GM21515 (cell line): ENCODE data around the gene SDR39U1.

Experiments
- ATAC-seq: cut with Tn5 transposase; IDR thresholded peaks from one replicate; pipeline ENCODE4 v1.9.1; 2021; ENCODE audit not compliant: unreplicated experiment

The SDR39U1 gene

GRCh38 chr14:24443053-24443665 lies 583 bp upstream of the SDR39U1 start:
- no peak for ATAC-seq

GRCh38 chr14:24441904-24442239 lies 704 bp downstream of the SDR39U1 start:
- peak; percentile 1 for ATAC-seq

DNA sequence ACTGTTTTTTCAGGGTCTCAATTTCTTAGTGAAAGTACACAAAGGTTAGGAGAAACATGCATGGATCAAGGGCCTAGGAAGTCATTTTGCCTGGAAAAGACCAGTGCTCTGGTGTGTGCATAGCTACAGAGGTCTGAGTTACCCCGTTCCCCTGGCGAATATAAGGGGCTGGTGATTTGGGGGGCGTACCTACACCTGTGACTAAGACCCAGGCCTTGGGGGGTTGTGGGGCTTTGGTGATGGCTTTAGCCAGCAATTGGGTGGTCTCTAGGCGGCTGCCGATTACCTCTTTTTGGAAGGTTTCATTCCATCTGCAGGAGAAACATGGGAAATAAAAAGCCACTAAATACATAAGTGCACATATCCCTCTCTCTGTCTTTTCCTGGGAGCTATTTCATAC lies 1.1 kb downstream of the SDR39U1 start:
- ATAC-seq: no peak

GRCh38 chr14:24440606-24441399 lies 1.8 kb downstream of the SDR39U1 start:
- no peak for ATAC-seq

- ATAC-seq: no peak
Measured at GRCh38 chr14:24439830-24440605, 2.6 kb downstream of the SDR39U1 start.

GRCh38 chr14:24439257-24439656 lies 3.3 kb downstream of the SDR39U1 start:
- no peak for ATAC-seq

DNA sequence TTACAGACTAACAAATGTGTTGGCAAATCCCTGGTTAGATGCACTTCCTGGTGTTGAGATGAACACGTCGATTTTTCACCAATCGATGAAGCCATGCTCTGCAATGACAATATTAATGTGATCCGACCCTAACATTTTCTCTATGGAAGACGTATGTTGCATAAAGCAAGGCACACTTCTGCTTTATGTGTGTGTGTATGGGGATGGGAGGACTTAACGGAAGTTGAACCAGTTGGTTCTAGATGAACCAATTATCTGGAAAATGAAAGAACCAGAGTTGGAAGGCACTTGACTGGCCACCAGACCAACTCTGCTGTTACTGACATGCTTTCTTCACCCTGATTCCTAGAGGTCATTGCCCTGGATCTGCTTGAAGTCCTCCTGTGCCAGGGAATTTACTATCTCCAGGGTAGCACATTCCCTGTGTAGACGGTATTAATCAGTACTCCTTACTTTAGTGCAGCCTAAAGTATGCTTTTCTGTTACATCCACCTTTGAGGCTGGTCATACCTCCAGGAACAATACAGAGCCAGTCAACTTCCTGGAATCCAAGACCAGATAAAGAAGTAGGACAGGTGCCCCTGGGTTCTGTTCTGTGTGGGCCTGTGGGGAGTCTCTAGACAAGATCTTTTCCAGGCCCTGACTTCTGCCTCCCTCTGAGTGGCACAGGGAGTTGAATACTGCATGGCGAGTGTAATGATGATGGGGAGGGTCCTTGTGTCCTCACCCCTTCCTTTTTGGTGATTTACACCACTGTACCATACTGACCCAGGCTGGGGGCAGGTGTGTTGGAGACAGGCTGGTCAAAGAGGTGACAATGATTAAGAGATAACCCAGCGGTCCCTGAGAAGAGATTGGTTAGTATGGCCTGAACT lies 4.1 kb downstream of the SDR39U1 start:
- ATAC-seq: no peak

GRCh38 chr14:24437736-24438067 lies 4.9 kb downstream of the SDR39U1 start:
- ATAC-seq: no peak

DNA sequence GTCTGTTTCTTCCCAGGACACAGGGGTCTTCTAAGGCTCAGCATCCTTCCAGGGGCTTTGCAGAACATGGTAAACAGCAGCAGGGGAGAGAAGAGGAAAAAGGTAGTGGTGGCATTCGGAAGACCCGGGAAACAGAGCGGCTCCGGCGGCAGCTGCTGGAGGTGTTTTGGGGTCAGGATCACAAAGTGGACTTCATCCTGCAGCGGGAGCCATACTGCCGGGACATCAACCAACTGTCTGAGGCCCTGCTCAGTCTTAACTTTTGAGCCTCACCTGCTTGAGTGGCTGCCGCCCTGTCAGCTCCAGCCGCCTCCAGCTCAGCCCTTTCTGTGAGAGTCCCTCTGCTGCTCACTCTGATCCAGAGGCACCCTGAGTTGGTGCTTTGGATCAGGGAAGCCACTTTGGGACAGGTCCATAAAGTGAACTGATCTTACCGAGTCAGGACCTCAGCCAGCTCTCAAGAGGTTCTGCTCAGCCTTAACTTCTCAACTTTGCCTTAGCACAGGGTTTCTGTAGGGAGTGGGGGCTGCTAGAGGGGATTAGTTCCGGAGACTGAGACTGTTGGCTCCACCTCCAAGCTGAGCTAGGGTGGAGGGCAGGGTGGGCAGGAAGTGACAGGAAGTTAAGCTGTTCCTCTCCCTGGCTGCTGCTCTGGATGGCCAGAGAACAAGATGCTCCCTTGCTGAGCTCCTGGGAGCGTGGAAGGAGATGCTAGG lies 5.4 kb downstream of the SDR39U1 start:
- ATAC-seq: no peak

GRCh38 chr14:24436355-24437019 lies 6.1 kb downstream of the SDR39U1 start:
- peak; percentile 36 for ATAC-seq

DNA sequence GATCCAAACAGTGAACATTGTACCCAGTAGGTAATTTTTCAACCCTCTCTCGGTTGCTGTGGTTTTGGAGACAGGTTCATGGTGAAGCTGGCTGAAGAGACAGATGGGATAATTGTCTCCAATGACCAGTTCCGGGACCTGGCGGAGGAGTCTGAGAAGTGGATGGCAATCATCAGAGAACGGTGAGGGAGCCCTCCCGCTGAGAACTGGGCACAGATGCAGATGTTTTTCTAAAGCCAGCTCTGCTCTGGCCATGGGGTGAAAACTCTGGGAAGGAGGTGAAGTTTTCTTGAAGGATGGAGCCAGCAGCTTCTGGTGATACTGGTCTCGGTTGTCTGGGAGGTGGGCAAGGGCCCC lies 6.6 kb downstream of the SDR39U1 start:
- ATAC-seq: no peak

- ATAC-seq: no peak
Measured at GRCh38 chr14:24435192-24435810, 7.3 kb downstream of the SDR39U1 start.

- no peak for ATAC-seq
Measured at GRCh38 chr14:24434676-24435075, 7.9 kb downstream of the SDR39U1 start.

DNA sequence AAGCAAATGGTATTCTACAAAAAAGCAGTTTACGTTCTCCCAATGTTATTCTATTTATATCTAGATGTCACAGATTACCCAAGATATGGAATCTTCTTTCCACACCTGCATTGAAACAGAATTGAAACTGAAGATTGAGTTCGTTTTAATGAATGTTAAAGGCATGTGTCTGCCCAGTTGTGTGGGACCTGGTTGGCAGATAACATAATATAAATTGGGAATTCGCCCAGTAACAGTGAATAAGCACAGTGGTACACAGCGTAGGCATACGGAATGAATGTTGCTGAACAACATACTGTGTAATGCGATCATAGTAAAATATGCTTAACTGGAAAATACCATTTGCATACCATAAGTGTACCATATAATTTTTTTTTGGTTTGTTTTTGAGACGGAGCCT lies 8.5 kb downstream of the SDR39U1 start:
- no peak for ATAC-seq

GRCh38 chr14:24432259-24433131 lies 10.1 kb downstream of the SDR39U1 start:
- no peak for ATAC-seq

DNA sequence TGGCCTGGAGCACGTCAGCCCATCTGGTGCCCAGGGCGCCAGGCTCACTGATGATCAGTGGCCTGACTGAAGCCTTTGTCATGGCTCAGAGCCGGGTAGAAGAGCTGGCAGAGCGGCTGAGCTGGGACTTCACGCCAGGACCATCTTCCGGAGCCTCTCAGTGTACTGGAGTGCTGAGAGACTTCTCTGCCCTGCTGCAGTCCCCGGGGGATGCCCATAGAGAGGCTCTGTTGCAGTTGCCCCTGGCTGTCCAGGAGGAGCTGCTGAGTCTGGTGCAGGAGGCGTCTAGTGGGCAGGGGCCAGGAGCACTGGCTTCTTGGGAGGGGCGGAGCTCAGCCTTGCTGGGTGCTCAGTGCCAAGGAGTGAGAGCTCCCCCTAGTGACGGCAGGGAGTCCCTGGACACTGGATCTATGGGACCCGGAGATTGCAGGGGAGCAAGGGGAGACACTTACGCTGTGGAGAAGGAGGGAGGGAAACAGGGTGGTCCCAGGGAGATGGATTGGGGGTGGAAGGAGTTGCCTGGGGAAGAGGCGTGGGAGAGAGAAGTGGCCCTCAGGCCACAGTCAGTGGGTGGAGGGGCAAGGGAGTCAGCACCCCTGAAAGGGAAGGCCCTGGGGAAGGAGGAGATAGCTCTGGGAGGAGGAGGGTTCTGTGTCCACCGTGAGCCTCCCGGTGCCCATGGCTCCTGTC lies 10.9 kb downstream of the SDR39U1 start:
- peak; percentile 46 for ATAC-seq

DNA sequence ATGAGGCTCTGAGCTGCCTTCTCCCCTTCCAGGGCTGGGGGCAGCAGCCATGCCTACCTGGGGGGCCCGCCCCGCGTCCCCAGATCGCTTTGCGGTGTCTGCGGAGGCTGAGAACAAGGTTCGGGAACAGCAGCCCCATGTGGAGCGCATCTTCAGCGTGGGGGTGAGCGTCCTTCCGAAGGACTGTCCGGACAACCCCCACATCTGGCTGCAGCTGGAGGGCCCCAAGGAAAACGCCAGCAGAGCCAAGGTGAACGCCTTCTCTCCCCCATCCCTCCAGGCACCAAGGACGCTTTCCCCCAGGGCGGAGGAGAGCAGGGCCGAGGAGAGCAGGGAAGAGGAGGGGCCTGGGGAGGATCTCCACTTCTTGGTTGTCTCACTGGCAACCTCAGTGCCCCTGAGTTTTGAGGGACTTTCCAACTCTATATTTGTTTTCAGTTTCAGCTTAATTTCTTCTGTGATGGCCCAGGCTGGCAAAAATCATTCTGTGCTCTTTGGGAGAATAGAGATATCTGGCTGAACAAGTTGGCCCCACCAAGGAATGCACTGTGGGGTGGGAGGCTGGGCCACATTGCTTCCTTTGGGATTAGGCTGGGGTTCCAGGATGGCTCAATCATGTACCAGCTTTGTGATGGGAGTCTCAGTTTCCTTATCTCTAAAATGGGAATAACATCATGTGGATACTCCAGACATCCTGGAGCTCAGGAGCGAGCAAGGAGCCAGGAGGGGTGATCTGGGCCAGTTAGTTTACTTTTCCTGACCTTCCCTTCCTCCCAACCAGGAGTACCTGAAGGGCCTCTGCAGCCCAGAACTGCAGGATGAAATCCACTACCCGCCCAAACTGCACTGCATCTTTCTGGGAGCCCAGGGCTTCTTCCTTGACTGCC lies 11.7 kb downstream of the SDR39U1 start:
- ATAC-seq: no peak
